GM18909 (cell line): ENCODE data around the gene DOK4.

Experiments
- ATAC-seq: cut with Tn5 transposase; IDR thresholded peaks from one replicate; pipeline ENCODE4 v1.9.1; 2021; ENCODE audit warnings: mild to moderate bottlenecking; ENCODE audit not compliant: unreplicated experiment, poor library complexity

DOK4 gene

GRCh38 chr16:57479205-57479975, 6.9 kb downstream of the DOK4 start:
- ATAC-seq, result no peak

- no peak for ATAC-seq
Observed at GRCh38 chr16:57478396-57479204, 7.7 kb downstream of the DOK4 start.

DNA sequence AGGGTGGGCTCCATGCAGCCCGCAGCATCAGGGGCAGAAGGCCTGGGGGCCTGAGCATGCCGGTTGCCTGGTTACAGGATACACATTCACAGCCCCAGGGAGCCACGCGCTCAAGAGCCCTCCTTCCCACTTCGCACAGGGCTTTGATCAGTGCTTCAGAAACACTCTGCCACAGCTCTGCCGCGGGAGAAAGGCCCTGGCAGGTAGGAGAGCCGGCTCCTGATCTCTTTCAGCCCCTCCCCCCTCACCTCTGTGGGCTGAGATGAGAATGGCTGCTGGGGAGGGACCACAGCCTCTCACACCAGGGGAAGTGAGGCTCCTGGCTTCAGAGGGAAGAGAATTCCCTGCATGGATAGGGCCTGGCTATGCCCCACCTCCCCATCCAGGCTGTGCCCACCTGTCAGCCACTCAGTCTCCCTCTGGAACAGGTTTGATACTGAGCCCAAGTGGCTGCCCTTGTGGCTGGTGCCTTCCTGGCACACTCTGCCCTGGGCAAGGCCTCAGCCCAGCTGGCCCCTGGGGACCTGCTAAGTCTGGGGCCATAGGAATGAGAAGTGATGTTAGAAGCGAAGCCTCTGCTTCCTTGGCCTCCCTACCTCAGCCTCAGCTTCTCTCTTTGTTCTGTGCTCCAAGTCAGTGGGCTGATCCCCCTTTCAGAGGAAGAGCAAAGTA, 8.6 kb downstream of the DOK4 start:
- no peak for ATAC-seq

DNA sequence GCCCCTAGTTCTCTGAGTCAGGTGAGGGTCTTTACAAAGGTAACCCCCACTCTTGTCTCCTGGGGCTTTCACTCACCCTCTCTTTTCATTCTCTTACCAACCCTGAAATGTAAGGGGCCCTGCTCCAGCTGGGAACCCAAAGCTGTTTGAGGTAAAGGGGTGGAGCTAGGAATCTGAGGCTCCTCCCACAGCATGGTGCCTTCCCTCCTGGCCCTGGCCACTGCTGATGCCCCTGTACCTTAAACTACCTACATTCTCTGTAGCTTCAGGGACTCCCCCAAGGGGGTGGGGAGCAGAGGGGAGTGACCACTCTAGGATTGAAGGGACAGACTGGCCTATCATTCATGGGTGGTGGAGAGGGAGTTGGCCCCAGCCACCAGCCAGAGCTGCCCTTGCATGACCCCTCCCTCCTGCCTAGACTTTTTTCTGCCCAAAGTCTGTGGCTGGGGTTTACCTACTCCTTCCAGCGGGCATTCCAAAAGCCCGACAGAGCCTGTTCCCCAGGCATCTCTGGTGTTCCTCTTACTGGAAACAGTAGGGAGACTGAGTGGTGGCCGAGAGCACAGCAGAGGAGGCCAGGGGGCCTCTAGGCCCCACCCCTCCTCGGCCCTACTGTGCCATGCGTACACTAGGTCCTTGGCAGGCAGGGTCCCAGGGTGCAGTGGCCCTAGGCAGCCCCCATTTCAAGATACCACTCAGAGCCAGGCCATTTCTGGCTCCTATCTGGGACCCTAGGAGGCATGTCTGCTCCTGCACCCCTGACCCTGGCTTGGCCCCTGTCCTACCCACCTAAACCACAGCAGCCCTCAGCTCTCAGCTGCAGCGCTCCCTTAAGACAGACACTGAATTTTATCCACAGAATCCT, 9.5 kb downstream of the DOK4 start:
- ATAC-seq, result no peak

DNA sequence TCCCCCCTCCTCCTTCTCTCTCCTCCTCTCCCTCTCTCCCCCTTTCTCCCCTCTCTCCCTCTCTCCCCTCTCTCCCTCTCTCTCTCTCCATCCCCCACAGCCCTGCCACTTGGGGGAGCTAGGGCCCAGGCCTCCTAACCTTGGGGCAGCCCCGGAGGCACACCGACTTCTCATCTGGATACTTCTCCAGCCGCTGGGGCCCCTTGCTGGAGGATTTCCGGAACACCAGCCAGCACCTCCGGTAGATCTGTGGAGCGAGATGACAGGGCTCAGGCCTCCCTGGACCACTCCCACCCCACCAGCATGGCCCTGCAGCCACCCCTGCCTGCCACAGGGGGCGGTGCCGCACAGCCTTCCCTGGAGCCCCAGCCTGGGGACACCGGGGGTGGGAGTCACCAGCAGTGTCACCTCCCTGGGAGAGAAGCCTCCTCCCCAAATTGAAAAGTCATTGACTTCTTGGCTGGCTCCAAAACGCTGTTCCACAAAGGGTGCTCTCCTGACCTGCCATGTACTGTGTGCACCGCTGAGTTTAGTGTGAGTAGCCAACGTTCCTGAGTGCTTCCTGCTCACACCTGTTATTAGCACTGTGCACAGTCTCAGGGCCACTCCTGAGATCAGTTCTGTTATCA, 10.5 kb downstream of the DOK4 start:
- ATAC-seq, result peak; percentile 91

GRCh38 chr16:57474671-57475661, 11.3 kb downstream of the DOK4 start:
- ATAC-seq, result no peak

DNA sequence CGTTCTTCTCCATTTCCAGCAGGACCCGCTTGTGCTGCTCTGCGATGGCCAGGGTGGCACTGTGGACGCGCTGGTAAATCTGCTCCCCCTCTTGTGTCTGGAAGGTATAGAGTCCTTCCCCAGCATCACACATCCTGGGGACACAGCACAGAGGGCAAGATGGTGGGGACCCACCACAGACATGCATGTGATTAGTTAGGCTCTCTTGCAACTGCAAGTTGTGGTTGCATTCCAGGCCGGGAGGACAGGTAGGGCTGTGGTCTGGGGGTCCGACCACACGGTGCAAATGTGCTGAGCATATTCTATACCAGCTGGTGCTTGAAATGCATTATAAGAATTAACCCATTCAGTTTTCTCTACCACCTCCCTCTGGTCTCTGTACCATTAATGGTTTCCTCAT, 12.4 kb downstream of the DOK4 start:
- no peak for ATAC-seq

GRCh38 chr16:57473176-57473840, 13.0 kb downstream of the DOK4 start:
- no peak for ATAC-seq

GRCh38 chr16:57472665-57473060, 13.6 kb downstream of the DOK4 start:
- ATAC-seq, result no peak

DNA sequence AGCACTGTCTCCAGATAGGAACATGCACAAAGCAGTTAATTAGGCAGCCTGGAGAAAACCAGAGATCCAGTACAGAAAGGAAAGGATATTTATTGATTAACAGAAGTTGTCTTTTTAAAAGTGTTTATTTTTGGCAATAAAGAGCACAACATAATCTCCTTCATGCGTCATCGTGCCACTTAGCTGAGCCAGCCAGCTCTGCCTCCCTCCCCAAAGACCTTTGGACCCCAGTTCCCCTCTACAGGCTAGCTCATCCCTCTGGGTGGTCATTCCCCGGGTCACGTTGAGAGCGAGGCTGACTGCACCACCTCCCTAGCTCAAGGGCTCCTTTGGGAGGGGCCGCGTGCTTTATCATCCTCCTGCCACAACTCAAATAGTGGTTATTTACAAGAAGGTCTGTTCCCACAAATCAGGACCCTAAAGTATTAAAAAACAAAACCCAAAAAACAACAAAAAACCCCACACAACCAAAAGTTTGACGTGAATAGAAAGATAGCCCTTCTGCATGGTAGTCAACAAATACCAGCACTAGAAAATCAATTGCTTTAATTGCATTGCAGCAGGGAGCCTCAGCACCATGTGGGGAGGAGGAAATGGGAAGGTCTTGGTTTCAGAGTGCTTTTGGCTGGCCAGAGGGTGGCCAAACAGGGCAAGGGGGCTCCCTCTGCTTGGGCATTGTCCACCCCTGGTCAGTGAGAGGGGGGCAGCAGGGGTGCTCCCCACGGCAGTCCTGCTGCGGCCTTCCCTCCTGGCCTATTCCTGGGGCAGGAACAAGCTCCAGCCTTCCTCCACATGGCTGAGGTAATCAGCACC, 14.2 kb downstream of the DOK4 start:
- ATAC-seq, result no peak

DNA sequence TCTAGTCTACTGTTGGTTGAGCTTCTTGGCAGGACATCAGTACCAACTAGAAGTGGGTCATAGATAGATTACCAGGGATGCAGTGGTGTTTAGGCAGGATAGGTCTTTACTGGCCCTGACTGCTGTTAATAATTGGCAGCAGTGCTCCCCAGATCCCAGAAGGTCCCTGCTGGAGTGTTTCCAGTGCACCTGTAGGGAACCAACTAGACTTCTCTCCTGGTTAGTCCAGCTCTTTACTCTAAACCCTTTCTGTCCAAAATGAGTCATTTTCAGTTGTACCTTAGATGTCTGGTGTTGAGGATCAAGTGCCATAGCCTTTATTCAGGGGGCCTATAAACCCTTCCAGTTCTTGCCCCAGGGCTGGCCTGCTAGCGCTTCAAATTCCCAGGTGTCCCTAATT, 15.1 kb downstream of the DOK4 start:
- ATAC-seq, result no peak

DNA sequence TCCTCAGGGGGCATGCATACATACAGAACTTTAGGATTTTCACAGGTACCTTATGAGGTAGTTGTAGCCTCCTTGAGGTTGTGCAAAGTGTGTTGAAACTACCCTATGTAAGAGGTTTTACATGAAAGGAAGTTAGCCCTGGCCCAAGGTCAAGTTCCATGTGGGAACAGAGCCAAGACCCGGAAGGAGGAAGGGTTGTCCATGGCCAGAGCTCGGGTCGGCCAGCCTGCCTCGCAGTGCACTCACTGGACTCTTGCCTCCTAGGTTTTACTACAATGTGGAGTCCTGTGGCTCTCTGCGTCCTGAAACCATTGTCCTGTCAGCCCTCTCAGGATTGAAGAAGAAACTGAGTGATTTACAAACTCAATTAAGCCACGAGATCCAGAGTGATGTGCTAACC, 15.6 kb downstream of the DOK4 start:
- ATAC-seq, result no peak

GRCh38 chr16:57469917-57470470, 16.3 kb downstream of the DOK4 start:
- no peak for ATAC-seq

DNA sequence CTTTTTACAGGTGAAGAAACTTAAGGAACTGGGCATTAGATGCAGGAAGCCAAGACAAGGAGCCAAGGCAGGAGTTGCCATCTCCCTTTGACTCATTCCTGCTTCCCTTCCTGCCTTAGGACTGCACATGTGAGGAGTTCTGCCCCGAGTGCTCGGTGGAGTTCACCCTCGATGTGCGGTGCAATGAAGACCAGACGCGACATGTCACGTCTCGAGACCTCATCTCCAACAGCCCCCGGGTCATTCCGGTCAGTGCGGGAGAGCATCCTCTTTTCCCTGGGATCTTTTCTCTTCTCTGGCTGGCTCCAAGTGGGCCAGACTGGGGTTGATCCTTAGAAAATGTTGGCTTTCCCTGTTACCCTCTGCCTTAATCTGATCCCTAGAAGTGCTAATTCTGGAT, 17.2 kb downstream of the DOK4 start:
- ATAC-seq, result no peak

DNA sequence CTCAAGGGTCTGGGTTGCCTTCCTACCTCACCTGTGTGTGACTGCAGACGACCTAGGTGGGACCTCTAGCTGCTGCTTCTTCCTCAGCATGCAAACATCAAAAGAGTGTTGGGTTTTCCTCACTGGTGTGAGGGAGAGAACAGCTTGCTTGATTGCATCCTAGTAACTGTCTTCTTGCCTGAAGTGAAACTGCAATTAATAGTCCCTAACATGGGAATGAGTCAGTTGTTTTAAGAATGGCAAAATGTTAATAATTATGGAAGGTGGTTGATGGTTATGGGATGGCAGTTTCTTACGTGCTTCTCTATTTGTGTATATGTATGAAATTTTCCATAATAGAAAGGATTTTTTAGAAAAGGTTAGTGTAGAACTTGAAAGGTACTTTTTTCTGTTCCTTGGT, 17.9 kb downstream of the DOK4 start:
- ATAC-seq, result no peak

- ATAC-seq, result no peak
Observed at GRCh38 chr16:57464523-57464922, 21.8 kb downstream of the DOK4 start.

GRCh38 chr16:57462978-57463362, 23.3 kb downstream of the DOK4 start:
- ATAC-seq, result peak; percentile 18
